SK-N-SH (cell line): ENCODE measurements around the gene CREBL2. TPM values are rescaled to one million over a fixed set of nuclear protein-coding genes. Genes with fewer than 3 reads are reported as not detected.
"Not testable (repeated sequence)": the region's sequence is repeated elsewhere in the genome, so short reads cannot be mapped to it uniquely, and the experiment has no call there.

Experiments
- CTCF ChIA-PET: fragments of 300-600, 350-600 bp; formaldehyde crosslinking; extraction: SDS; loops from one replicate; lab custom pipeline; 2021; lab: Yijun Ruan, JAX
- POLR2A ChIA-PET: fragments of 350-600 bp; sonication (Branson Sonifier 250); formaldehyde crosslinking; extraction: SDS; loops from one replicate; lab custom pipeline; 2020; ENCODE audit warnings: antibody characterized with exemption, inconsistent platforms; lab: Yijun Ruan, JAX
- DNase-seq: peaks from one replicate; pipeline ENCODE4 v3.0.0; 2012
- H2AFZ ChIP-seq: fragments of 200-600 bp; sonication (generic); 2 replicates; pipeline ENCODE4 v1.8.1; 2016; ENCODE audit warnings: antibody characterized with exemption, mild to moderate bottlenecking, low read depth
- H3F3A ChIP-seq: fragments of 200-600 bp; sonication (generic); replicated peaks from 2 replicates; pipeline ENCODE3; 2016; ENCODE audit warnings: antibody characterized with exemption, mild to moderate bottlenecking; ENCODE audit not compliant: insufficient read depth
- H3K27ac ChIP-seq, 2 experiments: fragments of 200-500 bp in 1 of 2; fragments of 200-600 bp in 1 of 2; sonication (Bioruptor generic) in 1 of 2; sonication (generic), shearing (Covaris generic) in 1 of 2; 2 replicates each; pipeline versions ENCODE4 v1.5.1 to v1.6.1; 2014 to 2016; ENCODE audit warnings: low read depth in 2 of 2, inconsistent platforms in 1 of 2, low read length in 1 of 2, mild to moderate bottlenecking in 1 of 2, mixed read lengths in 1 of 2
- H3K27me3 ChIP-seq: fragments of 200-600 bp; sonication (generic), shearing (Covaris generic); 2 replicates; pipeline ENCODE4 v1.6.1; 2016; ENCODE audit warnings: mixed run types; ENCODE audit not compliant: insufficient read depth
- H3K36me3 ChIP-seq, 2 experiments: fragments of 200-500 bp in 1 of 2; fragments of 200-600 bp in 1 of 2; sonication (Bioruptor generic) in 1 of 2; sonication (generic) in 1 of 2; replicated peaks in 1 of 2; 2 replicates each; pipeline versions ENCODE3 to v1.5.1; 2014 to 2016; ENCODE audit warnings: low read length in 1 of 2, mild to moderate bottlenecking in 1 of 2; ENCODE audit not compliant: insufficient read depth in 2 of 2, control insufficient read depth in 1 of 2
- H3K4me1 ChIP-seq, 2 experiments: fragments of 200-500 bp in 1 of 2; fragments of 200-600 bp in 1 of 2; sonication (Bioruptor generic) in 1 of 2; sonication (generic), shearing (Covaris generic) in 1 of 2; 2 replicates each; pipeline versions ENCODE4 v1.5.1 to v1.6.1; 2014 to 2016; ENCODE audit warnings: low read depth in 1 of 2, low read length in 1 of 2, mixed run types in 1 of 2; ENCODE audit not compliant: insufficient read depth in 2 of 2, control insufficient read depth in 1 of 2
- H3K4me2 ChIP-seq: fragments of 200-600 bp; sonication (generic), shearing (Covaris generic); 2 replicates; pipeline ENCODE4 v1.6.1; 2017; ENCODE audit warnings: mixed run types
- H3K4me3 ChIP-seq, 2 experiments: fragments of 200-500 bp in 1 of 2; fragments of 200-600 bp in 1 of 2; sonication (Bioruptor generic) in 1 of 2; sonication (generic), shearing (Covaris generic) in 1 of 2; 2 replicates each; pipeline versions ENCODE4 v1.5.1 to v1.8.1; 2014 to 2016; ENCODE audit warnings: low read depth in 2 of 2, inconsistent platforms in 1 of 2, low read length in 1 of 2, mild to moderate bottlenecking in 1 of 2, mixed read lengths in 1 of 2, moderate library complexity in 1 of 2
- H3K79me2 ChIP-seq: fragments of 200-600 bp; sonication (generic); 2 replicates; pipeline ENCODE4 v1.8.1; 2017; ENCODE audit warnings: mild to moderate bottlenecking; ENCODE audit not compliant: insufficient read depth
- H3K9ac ChIP-seq: fragments of 200-600 bp; sonication (generic); 2 replicates; pipeline ENCODE4 v1.6.1; 2017; ENCODE audit warnings: mixed run types
- H3K9me2 ChIP-seq: fragments of 200-600 bp; sonication (generic); 2 replicates; pipeline ENCODE4 v1.6.1; 2017; ENCODE audit warnings: mixed run types
- H3K9me3 ChIP-seq: fragments of 200-600 bp; sonication (generic); 2 replicates; pipeline ENCODE4 v1.6.1; 2017; ENCODE audit warnings: mixed run types, mild to moderate bottlenecking, moderate library complexity
- H4K20me1 ChIP-seq: fragments of 200-600 bp; sonication (generic); 2 replicates; pipeline ENCODE4 v1.6.1; 2017; ENCODE audit warnings: mild to moderate bottlenecking, mixed run types; ENCODE audit not compliant: insufficient read depth
- ELF1 ChIP-seq: IDR thresholded peaks from 2 replicates; pipeline ENCODE4 v1.4.0; 2012
- EZH2phosphoT487 ChIP-seq: fragments of 200-600 bp; sonication (generic); IDR thresholded peaks from 2 replicates; pipeline ENCODE4 v1.6.1; 2017; ENCODE audit warnings: low read depth, mixed run types, mild to moderate bottlenecking, antibody characterized with exemption, moderate library complexity, borderline replicate concordance
- FOXM1 ChIP-seq: IDR thresholded peaks from 2 replicates; pipeline ENCODE4 v1.4.0; 2012; ENCODE audit warnings: low read depth, mild to moderate bottlenecking
- IRF3 ChIP-seq: fragments of 150-350 bp; IDR thresholded peaks from 2 replicates; pipeline ENCODE4 v1.6.1; 2016; ENCODE audit warnings: mild to moderate bottlenecking, low read depth, low read length
- MAX ChIP-seq: IDR thresholded peaks from 2 replicates; pipeline ENCODE4 v1.4.0; 2012; ENCODE audit warnings: low read depth
- PBX3 ChIP-seq: IDR thresholded peaks from 2 replicates; pipeline ENCODE4; 2012
- POLR2AphosphoS5 ChIP-seq: IDR thresholded peaks from 2 replicates; pipeline ENCODE4 v1.6.1; 2012; ENCODE audit warnings: low read depth, low read length
- RAD21 ChIP-seq: IDR thresholded peaks from 2 replicates; pipeline ENCODE4 v1.6.1; 2012; ENCODE audit warnings: mild to moderate bottlenecking, low read length
- TAF1 ChIP-seq: IDR thresholded peaks from 2 replicates; pipeline ENCODE4 v1.6.1; 2012; ENCODE audit warnings: low read depth, mild to moderate bottlenecking, low read length, moderate library complexity, borderline replicate concordance
- USF2 ChIP-seq: fragments of 150-350 bp; IDR thresholded peaks from 2 replicates; pipeline ENCODE4 v1.6.1; 2017; ENCODE audit warnings: antibody characterized with exemption, low read length, low read depth, borderline replicate concordance
- ZBTB33 ChIP-seq: IDR thresholded peaks from 2 replicates; pipeline ENCODE4 v1.4.0; 2012; ENCODE audit warnings: low read depth, borderline replicate concordance
- WGBS: methylation state at CpG from one replicate; pipeline ENCODE4 v1.1.6; 2017; ENCODE audit warnings: low lambda C conversion rate; 5-methylcytosine and 5-hydroxymethylcytosine counted together
- polyA plus RNA-seq, 3 experiments: library from polyadenylated mRNA; depleted of rRNA; stranded (reverse); fragments of >200 nt; gene quantifications; 2 replicates each; pipeline ENCODE4 v1.2.3, GENCODE V29; 2012

Gene CREBL2
- polyA plus RNA-seq, 1 of the 3 experiments (the other 2 are of a cell fraction): 12.6 TPM

- ChIA-PET POLR2A (no interaction called here), CTCF (interaction anchor here (1.0 to 1.3 kb wide), 2 partner anchors 10 to 17 kb away, joined by 3 read pairs; no protein-coding TSS in a partner anchor)
- no peaks in the 10 kb centered on the region for H3K36me3 ChIP-seq
- no peak overlapping the region for H2AFZ ChIP-seq
- no peaks in the 10 kb centered on the region for H3K27me3 ChIP-seq
- H3K9me3 ChIP-seq: no peaks in the 10 kb centered on the region
- H3K9me2 ChIP-seq: no peaks in the 10 kb centered on the region
- DNase-seq: no peak
- H3K27ac ChIP-seq: no peak overlapping the region
- H3K9ac ChIP-seq: no peak overlapping the region
- 72% methylated on average over 3 of the region's 3 CpGs for WGBS
- no peak overlapping the region for H3K4me3 ChIP-seq
- H3K79me2 ChIP-seq: no peaks in the 10 kb centered on the region
- H3K4me2 ChIP-seq: no peak overlapping the region
- TF ChIP-seq EZH2phosphoT487: no peak
- TF ChIP-seq USF2: no peak
- TF ChIP-seq FOXM1: no peak
- no peak for TF ChIP-seq MAX
- no peak for TF ChIP-seq RAD21
- TF ChIP-seq ELF1: no peak
- TF ChIP-seq ZBTB33: no peak
- no peak for TF ChIP-seq TAF1
- TF ChIP-seq PBX3: no peak
- TF ChIP-seq IRF3: no peak
- TF ChIP-seq POLR2AphosphoS5: no peak
- H3K4me1 ChIP-seq: no peaks in the 10 kb centered on the region
- H4K20me1 ChIP-seq: no peaks in the 10 kb centered on the region
- no peaks in the 10 kb centered on the region for H3F3A ChIP-seq
Observed at GRCh38 chr12:12577786-12578185, 33.9 kb upstream of the CREBL2 start.

- H3K27ac ChIP-seq, H3K79me2 ChIP-seq, H3K4me2 ChIP-seq, POLR2A ChIA-PET, H2AFZ ChIP-seq, H3K9me3 ChIP-seq, H4K20me1 ChIP-seq, CTCF ChIA-PET, H3F3A ChIP-seq, H3K9ac ChIP-seq, H3K4me3 ChIP-seq, H3K27me3 ChIP-seq, H3K9me2 ChIP-seq, H3K4me1 ChIP-seq, H3K36me3 ChIP-seq, DNase-seq: not testable (repeated sequence)
- WGBS: 53% methylated on average over 1 of the region's 1 CpG
Observed at GRCh38 chr12:12580716-12581115, 31.0 kb upstream of the CREBL2 start.
